Lower leg skin (tissue), 3 donors: ENCODE results near the gene OBSCN.

Experiments
- POLR2A ChIP-seq, 2 donors: fragments of 450-650 bp; IDR thresholded peaks; one replicate each; pipeline ENCODE4 v1.6.1; 2016 to 2017; ENCODE audit warnings: antibody characterized with exemption in 2 of 2, mild to moderate bottlenecking in 1 of 2, moderate library complexity in 1 of 2
- TF ChIP-seq, protein P1 (sequence below), 3 donors: fragments of 450-650 bp; IDR thresholded peaks; one replicate each; pipeline ENCODE4 v1.5.1; 2016; ENCODE audit warnings: antibody characterized with exemption in 3 of 3, mild to moderate bottlenecking in 3 of 3, moderate library complexity in 2 of 3

DNA sequence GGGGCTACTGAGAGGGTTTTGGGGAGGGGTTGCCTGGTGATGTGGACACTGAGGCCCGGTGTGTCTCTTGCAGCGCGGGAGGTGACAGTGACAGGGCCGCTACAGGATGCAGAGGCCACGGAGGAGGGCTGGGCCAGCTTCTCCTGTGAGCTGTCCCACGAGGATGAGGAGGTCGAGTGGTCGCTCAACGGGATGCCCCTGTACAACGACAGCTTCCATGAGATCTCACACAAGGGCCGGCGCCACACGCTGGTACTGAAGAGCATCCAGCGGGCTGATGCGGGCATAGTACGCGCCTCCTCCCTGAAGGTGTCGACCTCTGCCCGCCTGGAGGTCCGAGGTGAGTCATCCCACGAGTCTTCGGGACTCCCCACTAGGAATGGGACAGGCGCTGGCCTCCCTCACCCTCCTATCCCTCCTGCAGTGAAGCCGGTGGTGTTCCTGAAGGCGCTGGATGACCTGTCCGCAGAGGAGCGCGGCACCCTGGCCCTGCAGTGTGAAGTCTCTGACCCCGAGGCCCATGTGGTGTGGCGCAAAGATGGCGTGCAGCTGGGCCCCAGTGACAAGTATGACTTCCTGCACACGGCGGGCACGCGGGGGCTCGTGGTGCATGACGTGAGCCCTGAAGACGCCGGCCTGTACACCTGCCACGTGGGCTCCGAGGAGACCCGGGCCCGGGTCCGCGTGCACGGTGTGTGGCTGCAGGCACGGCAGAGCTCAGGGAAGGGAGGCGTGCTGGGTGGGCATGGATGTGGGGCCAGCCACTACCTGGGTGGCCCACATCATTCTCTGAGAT, 72.5 kb downstream of the OBSCN start:
- TF ChIP-seq, protein P1, sequence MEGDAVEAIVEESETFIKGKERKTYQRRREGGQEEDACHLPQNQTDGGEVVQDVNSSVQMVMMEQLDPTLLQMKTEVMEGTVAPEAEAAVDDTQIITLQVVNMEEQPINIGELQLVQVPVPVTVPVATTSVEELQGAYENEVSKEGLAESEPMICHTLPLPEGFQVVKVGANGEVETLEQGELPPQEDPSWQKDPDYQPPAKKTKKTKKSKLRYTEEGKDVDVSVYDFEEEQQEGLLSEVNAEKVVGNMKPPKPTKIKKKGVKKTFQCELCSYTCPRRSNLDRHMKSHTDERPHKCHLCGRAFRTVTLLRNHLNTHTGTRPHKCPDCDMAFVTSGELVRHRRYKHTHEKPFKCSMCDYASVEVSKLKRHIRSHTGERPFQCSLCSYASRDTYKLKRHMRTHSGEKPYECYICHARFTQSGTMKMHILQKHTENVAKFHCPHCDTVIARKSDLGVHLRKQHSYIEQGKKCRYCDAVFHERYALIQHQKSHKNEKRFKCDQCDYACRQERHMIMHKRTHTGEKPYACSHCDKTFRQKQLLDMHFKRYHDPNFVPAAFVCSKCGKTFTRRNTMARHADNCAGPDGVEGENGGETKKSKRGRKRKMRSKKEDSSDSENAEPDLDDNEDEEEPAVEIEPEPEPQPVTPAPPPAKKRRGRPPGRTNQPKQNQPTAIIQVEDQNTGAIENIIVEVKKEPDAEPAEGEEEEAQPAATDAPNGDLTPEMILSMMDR (IDR thresholded peaks at IDR 0.05), result no peak
- TF ChIP-seq POLR2A (IDR thresholded peaks at IDR 0.05), result no peak
